SK-N-SH (cell line): ENCODE measurements around the gene ZNF214. TPM values are rescaled to one million over a fixed set of nuclear protein-coding genes. Genes with fewer than 3 reads are reported as not detected.

Experiments
- CTCF ChIA-PET: fragments of 300-600, 350-600 bp; formaldehyde crosslinking; extraction: SDS; loops from one replicate; lab custom pipeline; 2021; lab: Yijun Ruan, JAX
- POLR2A ChIA-PET: fragments of 350-600 bp; sonication (Branson Sonifier 250); formaldehyde crosslinking; extraction: SDS; loops from one replicate; lab custom pipeline; 2020; ENCODE audit warnings: antibody characterized with exemption, inconsistent platforms; lab: Yijun Ruan, JAX
- DNase-seq: peaks from one replicate; pipeline ENCODE4 v3.0.0; 2012
- H2AFZ ChIP-seq: fragments of 200-600 bp; sonication (generic); 2 replicates; pipeline ENCODE4 v1.8.1; 2016; ENCODE audit warnings: antibody characterized with exemption, mild to moderate bottlenecking, low read depth
- H3F3A ChIP-seq: fragments of 200-600 bp; sonication (generic); replicated peaks from 2 replicates; pipeline ENCODE3; 2016; ENCODE audit warnings: antibody characterized with exemption, mild to moderate bottlenecking; ENCODE audit not compliant: insufficient read depth
- H3K27ac ChIP-seq, 2 experiments: fragments of 200-500 bp in 1 of 2; fragments of 200-600 bp in 1 of 2; sonication (Bioruptor generic) in 1 of 2; sonication (generic), shearing (Covaris generic) in 1 of 2; 2 replicates each; pipeline versions ENCODE4 v1.5.1 to v1.6.1; 2014 to 2016; ENCODE audit warnings: low read depth in 2 of 2, inconsistent platforms in 1 of 2, low read length in 1 of 2, mild to moderate bottlenecking in 1 of 2, mixed read lengths in 1 of 2
- H3K27me3 ChIP-seq: fragments of 200-600 bp; sonication (generic), shearing (Covaris generic); 2 replicates; pipeline ENCODE4 v1.6.1; 2016; ENCODE audit warnings: mixed run types; ENCODE audit not compliant: insufficient read depth
- H3K36me3 ChIP-seq, 2 experiments: fragments of 200-500 bp in 1 of 2; fragments of 200-600 bp in 1 of 2; sonication (Bioruptor generic) in 1 of 2; sonication (generic) in 1 of 2; replicated peaks in 1 of 2; 2 replicates each; pipeline versions ENCODE3 to v1.5.1; 2014 to 2016; ENCODE audit warnings: low read length in 1 of 2, mild to moderate bottlenecking in 1 of 2; ENCODE audit not compliant: insufficient read depth in 2 of 2, control insufficient read depth in 1 of 2
- H3K4me1 ChIP-seq, 2 experiments: fragments of 200-500 bp in 1 of 2; fragments of 200-600 bp in 1 of 2; sonication (Bioruptor generic) in 1 of 2; sonication (generic), shearing (Covaris generic) in 1 of 2; 2 replicates each; pipeline versions ENCODE4 v1.5.1 to v1.6.1; 2014 to 2016; ENCODE audit warnings: low read depth in 1 of 2, low read length in 1 of 2, mixed run types in 1 of 2; ENCODE audit not compliant: insufficient read depth in 2 of 2, control insufficient read depth in 1 of 2
- H3K4me2 ChIP-seq: fragments of 200-600 bp; sonication (generic), shearing (Covaris generic); 2 replicates; pipeline ENCODE4 v1.6.1; 2017; ENCODE audit warnings: mixed run types
- H3K4me3 ChIP-seq, 2 experiments: fragments of 200-500 bp in 1 of 2; fragments of 200-600 bp in 1 of 2; sonication (Bioruptor generic) in 1 of 2; sonication (generic), shearing (Covaris generic) in 1 of 2; 2 replicates each; pipeline versions ENCODE4 v1.5.1 to v1.8.1; 2014 to 2016; ENCODE audit warnings: low read depth in 2 of 2, inconsistent platforms in 1 of 2, low read length in 1 of 2, mild to moderate bottlenecking in 1 of 2, mixed read lengths in 1 of 2, moderate library complexity in 1 of 2
- H3K79me2 ChIP-seq: fragments of 200-600 bp; sonication (generic); 2 replicates; pipeline ENCODE4 v1.8.1; 2017; ENCODE audit warnings: mild to moderate bottlenecking; ENCODE audit not compliant: insufficient read depth
- H3K9ac ChIP-seq: fragments of 200-600 bp; sonication (generic); 2 replicates; pipeline ENCODE4 v1.6.1; 2017; ENCODE audit warnings: mixed run types
- H3K9me2 ChIP-seq: fragments of 200-600 bp; sonication (generic); 2 replicates; pipeline ENCODE4 v1.6.1; 2017; ENCODE audit warnings: mixed run types
- H3K9me3 ChIP-seq: fragments of 200-600 bp; sonication (generic); 2 replicates; pipeline ENCODE4 v1.6.1; 2017; ENCODE audit warnings: mixed run types, mild to moderate bottlenecking, moderate library complexity
- H4K20me1 ChIP-seq: fragments of 200-600 bp; sonication (generic); 2 replicates; pipeline ENCODE4 v1.6.1; 2017; ENCODE audit warnings: mild to moderate bottlenecking, mixed run types; ENCODE audit not compliant: insufficient read depth
- ELF1 ChIP-seq: IDR thresholded peaks from 2 replicates; pipeline ENCODE4 v1.4.0; 2012
- EP300 ChIP-seq, 2 experiments: IDR thresholded peaks; 2 replicates each; pipeline versions ENCODE4 v1.4.0 to v1.6.1; 2012; ENCODE audit warnings: borderline replicate concordance in 1 of 2, low read depth in 1 of 2, low read length in 1 of 2
- FOSL2 ChIP-seq: IDR thresholded peaks from 2 replicates; pipeline ENCODE4 v1.4.0; 2012; ENCODE audit warnings: low read depth, mild to moderate bottlenecking, moderate library complexity, borderline replicate concordance
- FOXJ3 ChIP-seq: sonication (generic); formaldehyde crosslinking; IDR thresholded peaks from 2 replicates; pipeline ENCODE4 v1.5.1; 2020; ENCODE audit warnings: mild to moderate bottlenecking, missing genetic modification reagents
- GATA2 ChIP-seq: sonication (generic); formaldehyde crosslinking; IDR thresholded peaks from 2 replicates; pipeline ENCODE4 v1.5.0; 2020; ENCODE audit warnings: mild to moderate bottlenecking, missing genetic modification reagents
- MEF2A ChIP-seq: IDR thresholded peaks from 2 replicates; pipeline ENCODE4 v1.4.0; 2012; ENCODE audit warnings: low read depth, borderline replicate concordance
- NRF1 ChIP-seq: IDR thresholded peaks from 2 replicates; pipeline ENCODE4 v1.6.1; 2012; ENCODE audit warnings: low read depth, mild to moderate bottlenecking, low read length
- SIN3A ChIP-seq: IDR thresholded peaks from 2 replicates; pipeline ENCODE4 v1.6.1; 2012; ENCODE audit warnings: low read depth, mild to moderate bottlenecking, low read length, moderate library complexity, borderline replicate concordance
- TAF1 ChIP-seq: IDR thresholded peaks from 2 replicates; pipeline ENCODE4 v1.6.1; 2012; ENCODE audit warnings: low read depth, mild to moderate bottlenecking, low read length, moderate library complexity, borderline replicate concordance
- TCF12 ChIP-seq: IDR thresholded peaks from 2 replicates; pipeline ENCODE4 v1.4.0; 2012
- TEAD4 ChIP-seq: IDR thresholded peaks from 2 replicates; pipeline ENCODE4 v1.4.0; 2012; ENCODE audit warnings: mild to moderate bottlenecking, borderline replicate concordance; ENCODE audit not compliant: insufficient read depth
- WGBS: methylation state at CpG from one replicate; pipeline ENCODE4 v1.1.6; 2017; ENCODE audit warnings: low lambda C conversion rate; 5-methylcytosine and 5-hydroxymethylcytosine counted together
- polyA plus RNA-seq, 3 experiments: library from polyadenylated mRNA; depleted of rRNA; stranded (reverse); fragments of >200 nt; gene quantifications; 2 replicates each; pipeline ENCODE4 v1.2.3, GENCODE V29; 2012
- TF ChIP-seq, protein P1 (sequence below): IDR thresholded peaks from 2 replicates; pipeline ENCODE4; 2012
- TF ChIP-seq, protein P2 (sequence below): IDR thresholded peaks from 2 replicates; pipeline ENCODE4 v1.4.0; 2012; ENCODE audit warnings: low read depth, borderline replicate concordance

Gene ZNF214
- polyA plus RNA-seq, 1 of the 3 experiments (the other 2 are of a cell fraction), result 1.4 TPM

DNA sequence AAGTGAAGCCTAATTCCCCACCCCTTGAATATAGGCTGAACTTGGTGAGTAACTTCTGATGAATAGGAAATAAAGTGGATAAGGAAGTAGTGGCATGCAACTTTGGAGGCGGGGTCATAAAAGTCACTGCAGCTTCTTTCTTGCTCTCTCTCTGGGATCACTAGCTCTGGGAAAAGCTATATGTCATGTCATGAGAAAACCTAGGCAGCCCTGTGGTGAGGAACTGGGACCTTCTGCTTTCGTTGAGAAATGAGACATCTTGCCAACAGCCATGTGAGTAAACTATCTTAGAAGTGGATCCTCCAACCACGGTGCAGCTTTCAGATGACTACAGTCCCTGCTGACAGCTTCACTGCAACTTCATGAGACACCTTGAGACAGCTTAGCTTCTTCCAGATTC lies 15.7 kb downstream of the ZNF214 start (continued):
- TF ChIP-seq EP300 (IDR thresholded peaks at IDR 0.05; ENCODE audit: borderline replicate concordance in 1 of 2, low read depth in 1 of 2, low read length in 1 of 2), result no peak
- TF ChIP-seq, protein P1, sequence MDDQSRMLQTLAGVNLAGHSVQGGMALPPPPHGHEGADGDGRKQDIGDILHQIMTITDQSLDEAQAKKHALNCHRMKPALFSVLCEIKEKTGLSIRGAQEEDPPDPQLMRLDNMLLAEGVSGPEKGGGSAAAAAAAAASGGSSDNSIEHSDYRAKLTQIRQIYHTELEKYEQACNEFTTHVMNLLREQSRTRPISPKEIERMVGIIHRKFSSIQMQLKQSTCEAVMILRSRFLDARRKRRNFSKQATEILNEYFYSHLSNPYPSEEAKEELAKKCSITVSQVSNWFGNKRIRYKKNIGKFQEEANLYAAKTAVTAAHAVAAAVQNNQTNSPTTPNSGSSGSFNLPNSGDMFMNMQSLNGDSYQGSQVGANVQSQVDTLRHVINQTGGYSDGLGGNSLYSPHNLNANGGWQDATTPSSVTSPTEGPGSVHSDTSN, result no peak
- no peak for TF ChIP-seq TAF1

DNA sequence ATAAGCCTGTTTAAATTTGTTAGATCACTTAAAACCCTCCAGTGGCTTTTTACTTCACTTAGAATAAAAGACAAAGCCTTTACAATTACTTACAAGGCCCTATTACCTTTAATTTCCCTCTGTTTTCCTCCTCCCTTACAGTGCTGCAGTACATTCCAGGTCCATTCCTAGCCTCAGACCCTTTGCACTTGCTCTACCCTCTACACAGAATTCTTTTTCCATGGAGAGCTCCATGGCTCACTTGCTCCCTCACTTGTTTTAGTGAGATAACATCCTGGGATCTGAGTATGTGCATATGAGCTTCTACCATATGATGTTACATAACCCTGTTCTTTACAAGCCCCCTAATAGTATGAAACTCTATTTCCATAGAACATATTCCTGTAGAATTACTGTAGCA lies 24.4 kb downstream of the ZNF214 start:
- Histone ChIP-seq H3K4me2 (no peak overlapping the region), H3K4me3 (no peak overlapping the region), H2AFZ (no peak overlapping the region), H3F3A (no peaks in the 10 kb centered on the region), H3K27me3 (no peaks in the 10 kb centered on the region), H4K20me1 (no peaks in the 10 kb centered on the region), H3K36me3 (peaks cover 5% of the 10 kb centered on the region in 2 experiments), H3K27ac (no peak overlapping the region), H3K9ac (no peak overlapping the region), H3K9me2 (0 out of 2 replicates have a peak, but pooled peaks cover 5% of the 10 kb centered on the region), H3K9me3 (no peaks in the 10 kb centered on the region), H3K4me1 (no peaks in the 10 kb centered on the region), H3K79me2 (no peaks in the 10 kb centered on the region)
- POLR2A ChIA-PET, result no interaction called here
- no peak for DNase-seq
- CTCF ChIA-PET, result no interaction called here
- TF ChIP-seq MEF2A (no peak), SIN3A (no peak), NRF1 (no peak), GATA2 (CRISPR knock-in tag) (no peak), FOXJ3 (CRISPR knock-in tag) (no peak)
- TF ChIP-seq, protein P2, sequence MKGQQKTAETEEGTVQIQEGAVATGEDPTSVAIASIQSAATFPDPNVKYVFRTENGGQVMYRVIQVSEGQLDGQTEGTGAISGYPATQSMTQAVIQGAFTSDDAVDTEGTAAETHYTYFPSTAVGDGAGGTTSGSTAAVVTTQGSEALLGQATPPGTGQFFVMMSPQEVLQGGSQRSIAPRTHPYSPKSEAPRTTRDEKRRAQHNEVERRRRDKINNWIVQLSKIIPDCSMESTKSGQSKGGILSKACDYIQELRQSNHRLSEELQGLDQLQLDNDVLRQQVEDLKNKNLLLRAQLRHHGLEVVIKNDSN, result no peak

DNA sequence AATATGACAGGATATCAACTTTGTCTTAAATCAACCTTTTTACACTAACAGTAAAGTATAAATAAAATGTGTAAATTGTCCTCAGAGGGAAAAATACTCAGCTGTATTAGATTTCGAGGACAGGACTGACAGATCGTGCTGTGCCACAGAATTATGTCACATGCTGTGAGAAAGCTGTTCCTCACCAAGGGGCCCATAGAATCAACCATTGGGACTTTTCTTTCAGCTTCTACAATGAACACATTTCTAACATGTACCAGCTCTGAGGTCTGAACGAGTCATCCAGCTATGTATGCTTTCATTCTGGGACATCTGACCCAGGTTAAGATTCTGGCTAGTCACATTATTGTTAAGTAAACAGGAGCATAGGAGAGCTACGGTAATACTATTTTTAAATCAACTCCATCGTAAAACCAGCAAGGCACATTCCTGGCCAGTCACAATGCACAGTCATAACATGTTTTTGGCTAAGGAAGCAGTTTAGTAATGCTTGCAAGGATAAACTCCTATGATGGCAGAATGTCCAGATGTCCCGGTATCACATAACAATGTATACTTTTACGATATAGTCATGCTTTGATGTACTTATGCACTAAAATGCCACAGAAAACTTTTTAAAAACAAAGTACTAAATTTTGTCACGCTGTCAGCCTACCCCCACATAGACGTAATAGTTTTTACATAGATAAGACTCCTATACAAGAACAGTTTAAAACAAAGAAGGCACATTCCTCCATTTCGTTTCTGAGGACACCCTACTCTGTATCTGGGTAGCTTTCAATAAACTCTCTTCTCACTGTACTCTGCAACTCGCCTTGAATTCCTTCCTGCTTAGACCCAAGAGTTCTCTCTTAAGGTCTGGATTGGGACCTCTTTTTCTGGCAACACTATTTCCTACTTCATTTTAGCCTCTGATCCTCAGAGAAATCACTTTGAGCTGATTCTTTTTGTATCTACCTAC lies 27.4 kb downstream of the ZNF214 start:
- H3K79me2 ChIP-seq, result no peaks in the 10 kb centered on the region
- H3K9me3 ChIP-seq, result no peaks in the 10 kb centered on the region
- no peaks in the 10 kb centered on the region for H3K36me3 ChIP-seq
- H3K4me3 ChIP-seq, result no peak overlapping the region
- H3F3A ChIP-seq, result no peaks in the 10 kb centered on the region
- H2AFZ ChIP-seq, result no peak overlapping the region
- no peaks in the 10 kb centered on the region for H3K4me1 ChIP-seq
- H4K20me1 ChIP-seq, result no peaks in the 10 kb centered on the region
- no peak for TF ChIP-seq ELF1
- 0 out of 2 replicates have a peak, but pooled peaks have one; percentile 18 for TF ChIP-seq FOSL2
- no peak for TF ChIP-seq SIN3A
- TF ChIP-seq TCF12, result peak; percentile 39; the same call in 1 of the 2 replicates
- TF ChIP-seq TEAD4, result no peak
- CTCF ChIA-PET, result interaction anchor here (0.8 to 1.8 kb wide), 2 partner anchors 14 to 408 kb away, joined by 3 to 4 read pairs; no protein-coding TSS in a partner anchor
- 0 out of 2 replicates have a peak overlapping the region, but pooled peaks have one; percentile 21 for H3K4me2 ChIP-seq
- POLR2A ChIA-PET, result no interaction called here
- H3K9me2 ChIP-seq, result 0 out of 2 replicates have a peak, but pooled peaks cover 5% of the 10 kb centered on the region
- no peak overlapping the region for H3K27ac ChIP-seq
- 23% methylated on average over 11 of the region's 11 CpGs for WGBS
- H3K9ac ChIP-seq, result no peak overlapping the region
- no peak for DNase-seq
- H3K27me3 ChIP-seq, result no peaks in the 10 kb centered on the region
